CD4-positive, alpha-beta T cell (primary cell): ENCODE data around the gene SMAD3. TPM values are rescaled to one million over a fixed set of nuclear protein-coding genes. Genes with fewer than 3 reads are reported as not detected.

Experiments
- ATAC-seq: fragments of 200-7000 bp; cut with Tn5 transposase; one replicate; pipeline ENCODE4 v1.10.0; 2022; ENCODE audit warnings: mild to moderate bottlenecking; ENCODE audit not compliant: poor library complexity
- CTCF ChIA-PET: fragments of 350-600 bp; sonication (Branson Sonifier 250); formaldehyde crosslinking; loops from one replicate; lab custom pipeline; 2021; ENCODE audit warnings: antibody characterized with exemption, inconsistent platforms; lab: Charles Lee
- POLR2A ChIA-PET: fragments of 350-600 bp; sonication (Branson Sonifier 250); formaldehyde crosslinking; loops from one replicate; lab custom pipeline; 2021; ENCODE audit warnings: antibody characterized with exemption, inconsistent platforms; lab: Charles Lee
- DNase-seq, 14 experiments: peaks; one replicate each; pipeline ENCODE4 v3.0.0-alpha.2; 2013 to 2020; ENCODE audit warnings: mixed read lengths in 2 of 14
- H3K27ac ChIP-seq, 2 donors: one replicate each; pipeline versions ENCODE4 v1.5.1 to v1.7.0; 2013; ENCODE audit warnings: low read length in 2 of 2, low read depth in 1 of 2, mild to moderate bottlenecking in 1 of 2
- H3K27me3 ChIP-seq, 2 experiments: 1 replicate in 1 of 2; 2 replicates in 1 of 2; pipeline versions ENCODE4 v1.6.1 to v1.7.0; 2013; ENCODE audit warnings: low read length in 2 of 2, control low read depth in 1 of 2, mild to moderate bottlenecking in 1 of 2, moderate library complexity in 1 of 2; ENCODE audit not compliant: insufficient read depth in 2 of 2, control insufficient read depth in 1 of 2
- H3K36me3 ChIP-seq: one replicate; pipeline ENCODE4 v1.6.1; 2013; ENCODE audit warnings: low read length, control low read depth; ENCODE audit not compliant: insufficient read depth
- H3K4me1 ChIP-seq: one replicate; pipeline ENCODE4 v1.6.1; 2013; ENCODE audit warnings: low read length, control low read depth; ENCODE audit not compliant: insufficient read depth
- H3K4me3 ChIP-seq: one replicate; pipeline ENCODE4 v1.5.1; 2013; ENCODE audit warnings: mild to moderate bottlenecking, low read length, moderate library complexity
- H3K9me3 ChIP-seq, 2 experiments: 1 replicate in 1 of 2; 2 replicates in 1 of 2; pipeline versions ENCODE4 v1.6.1 to v1.7.0; 2013; ENCODE audit warnings: low read length in 2 of 2, mild to moderate bottlenecking in 2 of 2, control low read depth in 1 of 2, moderate library complexity in 1 of 2; ENCODE audit not compliant: control insufficient read depth in 1 of 2, insufficient read depth in 1 of 2
- H3K27ac Mint-ChIP-seq: one replicate; pipeline ENCODE4 v1.8.0; 2020; ENCODE audit warnings: mixed read lengths
- H3K27me3 Mint-ChIP-seq: one replicate; pipeline ENCODE4 v1.8.0; 2021; ENCODE audit warnings: mixed read lengths
- H3K36me3 Mint-ChIP-seq: one replicate; pipeline ENCODE4 v1.8.0; 2021; ENCODE audit warnings: low read depth, mixed read lengths
- H3K4me1 Mint-ChIP-seq: one replicate; pipeline ENCODE4 v1.8.0; 2021; ENCODE audit warnings: low read depth, mixed read lengths
- H3K4me3 Mint-ChIP-seq: one replicate; pipeline ENCODE4 v1.8.0; 2020; ENCODE audit warnings: mild to moderate bottlenecking, mixed read lengths
- H3K9me3 Mint-ChIP-seq: one replicate; pipeline ENCODE4 v1.8.0; 2020; ENCODE audit warnings: mixed read lengths
- intact Hi-C, 2 experiments: fragments of 100-400 bp; cut with DNase I in 1 of 2; cut with micrococcal nuclease in 1 of 2; formaldehyde crosslinking; loops; one replicate each; pipeline versions ENCODE4 v1.15.1 to v1.9.0; 2023 to 2025; cut with DNase I, micrococcal nuclease
- total RNA-seq, 174 experiments: library from RNA in 2 of 174; stranded (reverse) in 2 of 174; gene quantifications; one replicate each; pipeline ENCODE4 v1.2.3 and lab custom pipeline; 2021 to 2026
- TF ChIP-seq, protein P1 (sequence below): fragments of 200-600 bp; IDR thresholded peaks from one replicate; pipeline ENCODE4 v1.8.0; 2022; ENCODE audit warnings: antibody characterized with exemption, mild to moderate bottlenecking

SMAD3 gene
- total RNA-seq, 2 experiments from 2014 or later: 30.0 to 31.0 TPM

DNA sequence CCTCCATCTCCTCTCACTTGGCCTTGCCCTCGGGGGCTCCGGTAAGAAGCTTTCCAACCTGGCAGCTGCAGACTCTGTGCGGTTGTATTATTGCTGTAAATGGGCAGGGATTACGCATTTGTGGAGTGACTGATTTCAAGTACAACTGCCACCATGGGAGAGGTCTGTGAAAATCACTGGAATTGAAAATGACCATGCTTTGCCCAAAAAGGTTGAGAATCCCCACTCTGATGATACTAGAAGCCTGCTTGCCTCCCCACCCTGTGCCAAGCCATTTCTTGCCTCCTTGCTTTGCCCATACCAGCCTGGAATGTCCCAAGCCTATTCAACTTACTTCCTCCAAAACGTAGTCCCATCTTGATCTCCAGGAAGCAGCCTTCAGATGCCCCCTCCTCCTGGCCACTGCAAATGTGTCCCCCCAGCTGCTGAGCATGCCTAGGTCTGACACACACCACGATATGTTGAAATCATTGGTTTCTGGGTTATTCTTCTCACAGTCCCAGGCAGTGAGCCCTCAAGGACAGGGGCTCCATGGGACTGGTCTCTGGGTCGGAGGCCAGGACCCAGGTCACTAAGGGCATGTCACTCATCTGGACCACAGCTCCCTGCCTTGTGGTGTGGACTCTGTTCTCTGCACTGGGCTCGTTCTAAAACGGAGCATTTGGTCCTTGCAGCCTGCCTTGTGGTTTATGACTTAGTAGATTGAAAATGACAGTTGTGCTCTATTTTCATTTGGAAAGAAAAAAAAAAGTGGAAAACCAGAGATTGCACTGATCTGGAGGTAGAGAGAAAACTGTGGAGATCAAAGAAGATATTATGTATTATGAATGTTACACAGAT lies 42.9 kb downstream of the SMAD3 start:
- Histone ChIP-seq H3K9me3 (no peaks in the 10 kb centered on the region), H3K27ac (no peak overlapping the region), H3K4me3 (no peak overlapping the region), H3K36me3 (peaks cover 14% of the 10 kb centered on the region), H3K27me3 (no peaks in the 10 kb centered on the region), H3K4me1 (peaks cover 73% of the 10 kb centered on the region)
- TF ChIP-seq, protein P1, sequence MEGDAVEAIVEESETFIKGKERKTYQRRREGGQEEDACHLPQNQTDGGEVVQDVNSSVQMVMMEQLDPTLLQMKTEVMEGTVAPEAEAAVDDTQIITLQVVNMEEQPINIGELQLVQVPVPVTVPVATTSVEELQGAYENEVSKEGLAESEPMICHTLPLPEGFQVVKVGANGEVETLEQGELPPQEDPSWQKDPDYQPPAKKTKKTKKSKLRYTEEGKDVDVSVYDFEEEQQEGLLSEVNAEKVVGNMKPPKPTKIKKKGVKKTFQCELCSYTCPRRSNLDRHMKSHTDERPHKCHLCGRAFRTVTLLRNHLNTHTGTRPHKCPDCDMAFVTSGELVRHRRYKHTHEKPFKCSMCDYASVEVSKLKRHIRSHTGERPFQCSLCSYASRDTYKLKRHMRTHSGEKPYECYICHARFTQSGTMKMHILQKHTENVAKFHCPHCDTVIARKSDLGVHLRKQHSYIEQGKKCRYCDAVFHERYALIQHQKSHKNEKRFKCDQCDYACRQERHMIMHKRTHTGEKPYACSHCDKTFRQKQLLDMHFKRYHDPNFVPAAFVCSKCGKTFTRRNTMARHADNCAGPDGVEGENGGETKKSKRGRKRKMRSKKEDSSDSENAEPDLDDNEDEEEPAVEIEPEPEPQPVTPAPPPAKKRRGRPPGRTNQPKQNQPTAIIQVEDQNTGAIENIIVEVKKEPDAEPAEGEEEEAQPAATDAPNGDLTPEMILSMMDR: no peak
- peaks cover 9% of the 10 kb centered on the region for H3K4me1 Mint-ChIP-seq
- DNase-seq: no peak
- ATAC-seq: no peak
- peak overlapping the region; percentile 18 for H3K27ac Mint-ChIP-seq
- no peak overlapping the region for H3K4me3 Mint-ChIP-seq
- ChIA-PET POLR2A (interaction anchor here (1.0 kb wide), 1 partner anchor 40 kb away, joined by 3 read pairs; no protein-coding TSS in a partner anchor), CTCF (interaction anchor here (1.4 kb wide), 1 partner anchor 27 kb away, joined by 3 read pairs; no protein-coding TSS in a partner anchor)
- H3K36me3 Mint-ChIP-seq: peaks cover 12% of the 10 kb centered on the region
- intact Hi-C loops: no loop called here
- no peaks in the 10 kb centered on the region for H3K27me3 Mint-ChIP-seq
- peaks cover 4% of the 10 kb centered on the region for H3K9me3 Mint-ChIP-seq

DNA sequence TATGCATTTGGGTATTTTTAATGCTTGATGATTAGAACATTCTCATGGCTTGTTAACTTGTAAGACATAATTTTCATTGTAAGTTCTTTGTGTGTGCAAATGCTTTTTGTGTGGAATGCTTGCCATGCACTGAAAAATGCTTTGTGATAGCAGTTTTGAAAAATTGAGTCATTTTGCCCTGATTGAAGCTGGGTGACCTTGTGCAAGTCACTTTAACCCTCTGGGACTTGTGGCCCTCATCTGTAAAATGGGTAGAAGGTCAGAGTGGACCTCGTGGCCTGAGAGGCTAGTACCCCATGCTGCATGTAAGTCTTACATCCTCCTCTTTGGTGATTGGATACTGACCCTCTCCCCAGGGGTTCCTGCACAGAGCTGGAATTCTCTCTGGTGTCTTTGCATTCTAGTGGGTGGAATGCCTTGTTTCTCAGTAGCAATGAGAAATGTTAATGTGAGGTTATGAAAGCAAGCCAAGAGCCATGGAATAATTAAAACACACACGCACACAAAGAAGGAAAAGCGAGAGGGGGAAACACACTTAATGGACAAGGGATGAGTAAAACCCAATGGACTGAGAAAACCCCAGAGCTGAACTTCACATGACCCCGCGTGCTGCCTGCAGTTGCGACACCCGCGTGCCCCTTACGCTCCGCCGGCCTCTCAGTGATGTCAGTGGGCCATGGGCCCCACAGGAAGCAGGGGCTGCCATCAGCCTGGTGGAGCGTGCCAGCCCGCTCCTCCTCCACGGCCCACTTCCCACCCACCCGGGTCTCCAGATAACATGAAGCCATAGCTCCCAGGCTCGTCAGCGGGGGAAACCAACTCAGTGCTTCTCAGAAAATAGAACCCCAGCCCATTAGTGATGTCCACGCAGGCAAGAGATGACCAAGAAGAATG lies 44.0 kb downstream of the SMAD3 start:
- ChIA-PET CTCF (interaction anchor here (0.6 to 1.4 kb wide), 2 partner anchors 28 to 72 kb away, joined by 3 read pairs; no protein-coding TSS in a partner anchor), POLR2A (interaction anchor here (0.8 kb wide), 1 partner anchor 11 kb away, joined by 3 read pairs; no protein-coding TSS in a partner anchor)
- H3K4me3 Mint-ChIP-seq: no peak overlapping the region
- TF ChIP-seq, protein P1: no peak
- DNase-seq (peak in 2 of 14 experiments; percentile 69 to 77), ATAC-seq (no peak)
- peaks cover 12% of the 10 kb centered on the region for H3K36me3 Mint-ChIP-seq
- Histone ChIP-seq H3K27me3 (no peaks in the 10 kb centered on the region), H3K27ac (no peak overlapping the region), H3K9me3 (no peaks in the 10 kb centered on the region), H3K4me1 (peaks cover 71% of the 10 kb centered on the region), H3K4me3 (no peak overlapping the region), H3K36me3 (peaks cover 12% of the 10 kb centered on the region)
- intact Hi-C loops: no loop called here
- no peaks in the 10 kb centered on the region for H3K27me3 Mint-ChIP-seq
- H3K27ac Mint-ChIP-seq: peak overlapping the region; percentile 69
- H3K4me1 Mint-ChIP-seq: peaks cover 20% of the 10 kb centered on the region
- peaks cover 4% of the 10 kb centered on the region for H3K9me3 Mint-ChIP-seq

DNA sequence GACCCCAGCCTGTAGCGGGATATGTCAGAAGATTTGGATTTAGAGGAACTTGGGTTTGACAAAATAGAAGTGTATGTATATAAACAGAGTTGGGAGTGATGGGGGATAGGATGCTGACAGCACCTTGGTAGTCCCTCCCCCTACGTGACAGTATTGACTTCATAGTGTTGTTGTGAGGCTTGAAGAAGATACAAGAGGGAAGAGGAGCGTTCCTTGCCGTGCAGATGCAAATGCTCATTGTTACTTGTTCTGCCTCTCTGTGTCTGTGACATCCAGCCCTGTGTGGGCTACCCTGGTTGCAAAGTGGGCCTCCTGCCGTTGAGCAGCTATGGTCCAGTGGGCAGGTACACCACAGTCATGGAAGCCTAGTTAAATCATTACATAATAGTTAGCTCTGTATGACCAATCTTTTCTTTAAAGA lies 45.0 kb downstream of the SMAD3 start:
- H3K9me3 ChIP-seq: no peaks in the 10 kb centered on the region
- Mint-ChIP-seq H3K27me3 (no peaks in the 10 kb centered on the region), H3K36me3 (peaks cover 12% of the 10 kb centered on the region), H3K27ac (peak overlapping the region; percentile 69), H3K4me1 (peaks cover 30% of the 10 kb centered on the region), H3K9me3 (peaks cover 4% of the 10 kb centered on the region), H3K4me3 (peak overlapping the region; percentile 25)
- DNase-seq: no peak
- CTCF ChIA-PET: interaction anchor here (0.6 kb wide), 1 partner anchor 51 kb away, joined by 3 read pairs; no protein-coding TSS in a partner anchor
- POLR2A ChIA-PET: interaction anchor here (0.8 to 1.5 kb wide), 4 partner anchors 10 to 41 kb away, joined by 3 to 14 read pairs (median 5); no protein-coding TSS in a partner anchor
- H3K4me1 ChIP-seq: peaks cover 71% of the 10 kb centered on the region
- H3K36me3 ChIP-seq: peaks cover 6% of the 10 kb centered on the region
- no peak overlapping the region for H3K27ac ChIP-seq
- TF ChIP-seq, protein P1: no peak
- no peak overlapping the region for H3K4me3 ChIP-seq
- H3K27me3 ChIP-seq: no peaks in the 10 kb centered on the region
- ATAC-seq: peak; percentile 29
- intact Hi-C loops: no loop called here
